B cell (primary cell): Measurements from ENCODE around the gene HDGFL2.

Experiments
- EZH2 ChIP-seq: IDR thresholded peaks from 2 replicates; pipeline ENCODE4 v1.6.1; 2012; ENCODE audit warnings: borderline replicate concordance, low read depth, mild to moderate bottlenecking, moderate library complexity, low read length; ENCODE audit not compliant: insufficient read depth, poor library complexity, severe bottlenecking
- TF ChIP-seq, protein P1 (sequence below): fragments of 200-600 bp; IDR thresholded peaks from one replicate; pipeline ENCODE4 v1.8.0; 2022; ENCODE audit warnings: antibody characterized with exemption, mild to moderate bottlenecking

- TF ChIP-seq, protein P1, sequence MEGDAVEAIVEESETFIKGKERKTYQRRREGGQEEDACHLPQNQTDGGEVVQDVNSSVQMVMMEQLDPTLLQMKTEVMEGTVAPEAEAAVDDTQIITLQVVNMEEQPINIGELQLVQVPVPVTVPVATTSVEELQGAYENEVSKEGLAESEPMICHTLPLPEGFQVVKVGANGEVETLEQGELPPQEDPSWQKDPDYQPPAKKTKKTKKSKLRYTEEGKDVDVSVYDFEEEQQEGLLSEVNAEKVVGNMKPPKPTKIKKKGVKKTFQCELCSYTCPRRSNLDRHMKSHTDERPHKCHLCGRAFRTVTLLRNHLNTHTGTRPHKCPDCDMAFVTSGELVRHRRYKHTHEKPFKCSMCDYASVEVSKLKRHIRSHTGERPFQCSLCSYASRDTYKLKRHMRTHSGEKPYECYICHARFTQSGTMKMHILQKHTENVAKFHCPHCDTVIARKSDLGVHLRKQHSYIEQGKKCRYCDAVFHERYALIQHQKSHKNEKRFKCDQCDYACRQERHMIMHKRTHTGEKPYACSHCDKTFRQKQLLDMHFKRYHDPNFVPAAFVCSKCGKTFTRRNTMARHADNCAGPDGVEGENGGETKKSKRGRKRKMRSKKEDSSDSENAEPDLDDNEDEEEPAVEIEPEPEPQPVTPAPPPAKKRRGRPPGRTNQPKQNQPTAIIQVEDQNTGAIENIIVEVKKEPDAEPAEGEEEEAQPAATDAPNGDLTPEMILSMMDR: no peak
- TF ChIP-seq EZH2: no peak
Observed at GRCh38 chr19:4428326-4428975, 43.6 kb upstream of the HDGFL2 start.
